Karpas-422 (cell line): ENCODE measurements around the gene KCNQ5. TPM values are rescaled to one million over a fixed set of nuclear protein-coding genes. Genes with fewer than 3 reads are reported as not detected.

ENCODE experiments used
- DNase-seq: peaks from one replicate; pipeline ENCODE4 v3.0.0-alpha.2; 2015
- H2AFZ ChIP-seq: fragments of 200-600 bp; sonication (generic); 2 replicates; pipeline ENCODE4 v1.6.1; 2014; ENCODE audit warnings: antibody characterized with exemption, low read length, mixed read lengths
- H3K27ac ChIP-seq: fragments of 200-600 bp; sonication (generic); 2 replicates; pipeline ENCODE4 v1.5.1; 2014; ENCODE audit warnings: mild to moderate bottlenecking, low read length, moderate library complexity
- H3K27me3 ChIP-seq: fragments of 200-600 bp; sonication (generic); 2 replicates; pipeline ENCODE4 v1.6.1; 2014; ENCODE audit warnings: low read length, mixed read lengths
- H3K36me3 ChIP-seq: fragments of 200-600 bp; sonication (generic); 2 replicates; pipeline ENCODE4 v1.6.1; 2014; ENCODE audit warnings: low read length, mixed read lengths; ENCODE audit not compliant: insufficient read depth
- H3K4me1 ChIP-seq: fragments of 200-600 bp; sonication (generic); 2 replicates; pipeline ENCODE4 v1.6.1; 2014; ENCODE audit warnings: mild to moderate bottlenecking, low read length, mixed read lengths
- H3K4me2 ChIP-seq: fragments of 200-600 bp; sonication (generic); 2 replicates; pipeline ENCODE4 v1.6.1; 2014; ENCODE audit warnings: low read length, low read depth, mild to moderate bottlenecking; ENCODE audit not compliant: poor library complexity, severe bottlenecking
- H3K4me3 ChIP-seq: fragments of 200-600 bp; sonication (generic); 2 replicates; pipeline ENCODE4 v1.5.1; 2014; ENCODE audit warnings: mild to moderate bottlenecking, antibody characterized with exemption, low read length, mixed read lengths
- H3K79me2 ChIP-seq: fragments of 200-600 bp; sonication (generic); 2 replicates; pipeline ENCODE4 v1.6.1; 2014; ENCODE audit warnings: mild to moderate bottlenecking, low read length, mixed read lengths
- H3K9ac ChIP-seq: fragments of 200-600 bp; sonication (generic); 2 replicates; pipeline ENCODE4 v1.6.0; 2014; ENCODE audit warnings: low read length
- H3K9me2 ChIP-seq: fragments of 200-600 bp; sonication (generic), shearing (Covaris generic); replicated peaks from 2 replicates; pipeline ENCODE4 v1.6.0; 2014; ENCODE audit warnings: mild to moderate bottlenecking, low read length, moderate library complexity; ENCODE audit not compliant: insufficient read depth
- H3K9me3 ChIP-seq: fragments of 300-700, 200-600 bp; sonication (generic); 2 replicates; pipeline ENCODE4 v1.6.1; 2014; ENCODE audit warnings: low read length, mixed read lengths
- H4K20me1 ChIP-seq: fragments of 200-600 bp; sonication (generic); 2 replicates; pipeline ENCODE4 v1.6.1; 2014; ENCODE audit warnings: mild to moderate bottlenecking, antibody characterized with exemption, low read length, low read depth; ENCODE audit not compliant: insufficient read depth
- total RNA-seq: library from RNA; depleted of rRNA; stranded (reverse); fragments of >200 nt; shearing (Covaris generic); gene quantifications from 2 replicates; pipeline ENCODE4 v1.2.3, GENCODE V29; 2014; ENCODE audit warnings: low replicate concordance

KCNQ5 gene
- total RNA-seq, 1 experiment from 2014 or later, result 50.5 TPM

DNA sequence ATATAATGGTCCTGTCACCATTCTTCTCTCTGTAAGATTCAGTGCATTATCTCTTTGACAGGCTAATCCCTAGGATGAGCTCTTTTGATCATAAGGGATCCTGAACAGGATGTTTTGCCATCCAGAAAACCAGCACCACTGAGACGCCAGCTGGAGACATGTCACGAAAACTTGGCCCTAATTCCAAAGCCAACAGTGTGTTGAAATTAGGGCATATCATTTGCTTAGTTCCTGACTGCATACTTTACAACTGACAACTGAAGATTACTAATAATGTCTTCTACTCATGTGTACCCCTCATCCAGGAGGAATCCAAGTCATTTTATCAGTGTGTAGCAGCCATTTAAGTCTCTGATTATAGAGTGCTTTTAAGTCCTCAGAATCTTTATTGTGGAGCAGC is 243.6 kb downstream of the KCNQ5 start:
- H2AFZ ChIP-seq, result no peak overlapping the region

DNA sequence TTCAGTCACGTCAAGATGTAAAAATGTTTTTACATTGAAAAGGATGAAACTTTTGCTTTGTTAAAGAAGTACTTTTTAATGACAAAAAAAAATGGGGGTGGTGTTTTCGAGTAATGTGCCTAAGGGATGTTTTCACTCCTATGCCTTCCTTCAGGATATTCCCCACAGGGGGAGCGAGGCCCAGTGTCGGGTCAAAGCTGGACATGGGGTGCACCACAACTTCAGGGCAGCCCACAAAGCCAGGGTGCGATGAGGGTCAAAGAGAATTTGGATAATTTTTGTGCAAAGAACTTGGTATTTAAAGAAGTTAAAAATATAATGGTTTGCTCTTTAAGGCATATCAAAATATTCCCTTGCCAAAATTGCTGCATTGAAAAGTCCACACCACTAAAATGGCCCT is 247.8 kb downstream of the KCNQ5 start:
- H4K20me1 ChIP-seq, result no peaks in the 10 kb centered on the region
- H2AFZ ChIP-seq, result no peak overlapping the region
- no peak overlapping the region for H3K27ac ChIP-seq
- H3K9ac ChIP-seq, result no peak overlapping the region
- H3K79me2 ChIP-seq, result peaks cover 93% of the 10 kb centered on the region
- H3K9me3 ChIP-seq, result no peaks in the 10 kb centered on the region
- no peak for DNase-seq
- H3K27me3 ChIP-seq, result no peaks in the 10 kb centered on the region
- no peaks in the 10 kb centered on the region for H3K9me2 ChIP-seq
- no peaks in the 10 kb centered on the region; the same call in 1 of the 2 replicates for H3K4me1 ChIP-seq
- no peaks in the 10 kb centered on the region for H3K36me3 ChIP-seq
- H3K4me3 ChIP-seq, result no peak overlapping the region
- no peak overlapping the region for H3K4me2 ChIP-seq

More for the DNA sequence above, 243.6 kb downstream of the KCNQ5 start:
- Histone ChIP-seq H3K27me3 (no peaks in the 10 kb centered on the region), H3K27ac (no peak overlapping the region), H3K4me2 (no peak overlapping the region), H3K4me3 (no peak overlapping the region), H3K9ac (no peak overlapping the region), H3K4me1 (peaks cover 2% of the 10 kb centered on the region; the same call in 1 of the 2 replicates), H4K20me1 (no peaks in the 10 kb centered on the region), H3K36me3 (no peaks in the 10 kb centered on the region), H3K9me3 (no peaks in the 10 kb centered on the region), H3K9me2 (no peaks in the 10 kb centered on the region), H3K79me2 (peaks cover 96% of the 10 kb centered on the region)
- no peak for DNase-seq

DNA sequence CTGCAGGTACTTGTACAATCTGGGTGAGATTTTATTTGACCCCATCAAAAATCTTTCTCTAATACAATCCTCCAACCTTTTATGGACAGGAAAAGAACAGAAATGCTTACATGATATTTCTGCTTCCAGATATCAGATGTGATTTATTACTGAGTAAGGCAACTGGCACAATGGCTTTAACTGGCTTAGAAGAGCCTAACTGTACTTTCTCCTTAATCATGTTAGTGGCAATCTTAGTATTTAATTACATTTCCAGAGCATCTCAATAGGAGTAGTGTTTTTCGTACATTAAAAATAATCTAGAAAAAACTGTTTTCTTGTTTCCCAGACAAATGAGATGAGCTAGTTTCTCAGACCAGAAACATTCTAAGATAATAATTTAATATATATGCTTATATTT is 251.6 kb downstream of the KCNQ5 start:
- Histone ChIP-seq H4K20me1 (no peaks in the 10 kb centered on the region), H3K79me2 (peaks cover 88% of the 10 kb centered on the region), H3K27me3 (no peaks in the 10 kb centered on the region), H3K9me3 (no peaks in the 10 kb centered on the region), H3K36me3 (no peaks in the 10 kb centered on the region), H3K9me2 (no peaks in the 10 kb centered on the region), H3K27ac (no peak overlapping the region), H3K9ac (no peak overlapping the region), H3K4me1 (no peaks in the 10 kb centered on the region), H3K4me2 (no peak overlapping the region), H2AFZ (no peak overlapping the region), H3K4me3 (no peak overlapping the region)
- no peak for DNase-seq

DNA sequence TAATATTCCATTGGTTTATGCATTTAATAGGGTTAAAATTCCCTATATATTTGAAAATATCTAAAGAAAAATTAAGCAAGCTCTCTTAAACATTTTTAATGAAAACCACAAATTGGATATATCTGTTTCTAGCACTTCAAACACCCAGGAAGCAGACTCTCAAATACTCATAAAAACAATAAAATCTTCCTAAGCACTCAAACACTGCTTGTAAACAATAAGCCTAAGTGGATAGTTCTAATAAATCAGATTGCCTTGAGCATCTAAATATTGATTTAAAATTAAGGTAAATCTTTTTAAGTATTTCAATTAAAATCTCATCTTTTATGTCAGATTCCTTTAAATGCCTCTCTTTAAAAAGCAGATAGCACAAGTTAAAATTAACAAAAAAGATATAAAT is 254.4 kb downstream of the KCNQ5 start:
- Histone ChIP-seq H3K9ac (no peak overlapping the region), H3K27me3 (no peaks in the 10 kb centered on the region), H2AFZ (no peak overlapping the region), H3K4me3 (no peak overlapping the region), H3K36me3 (0 out of 2 replicates have a peak, but pooled peaks cover 8% of the 10 kb centered on the region), H3K9me3 (no peaks in the 10 kb centered on the region), H3K4me1 (no peaks in the 10 kb centered on the region), H3K9me2 (no peaks in the 10 kb centered on the region), H3K79me2 (peaks cover 87% of the 10 kb centered on the region), H3K27ac (no peak overlapping the region), H4K20me1 (no peaks in the 10 kb centered on the region), H3K4me2 (no peak overlapping the region)
- DNase-seq, result no peak

DNA sequence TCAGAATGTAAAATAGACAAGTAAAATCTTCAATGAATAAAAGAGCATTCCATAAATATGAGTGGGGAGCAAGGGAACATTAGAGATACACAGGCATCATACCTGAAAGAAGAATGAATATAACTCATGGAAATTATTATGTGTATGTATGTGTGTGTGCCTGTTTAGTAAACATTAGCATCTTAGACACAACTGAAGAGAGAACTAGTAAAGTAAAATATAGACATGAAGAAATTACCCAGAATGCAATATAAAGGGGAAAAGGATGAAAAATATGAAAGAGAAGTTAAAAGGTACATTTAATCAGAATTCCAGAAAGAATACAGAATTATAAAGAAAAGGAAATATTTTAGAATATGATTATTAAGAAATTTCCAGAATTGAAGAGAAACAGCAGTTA is 264.3 kb downstream of the KCNQ5 start:
- H3K9me2 ChIP-seq, result no peaks in the 10 kb centered on the region
- DNase-seq, result no peak
- no peak overlapping the region for H2AFZ ChIP-seq

DNA sequence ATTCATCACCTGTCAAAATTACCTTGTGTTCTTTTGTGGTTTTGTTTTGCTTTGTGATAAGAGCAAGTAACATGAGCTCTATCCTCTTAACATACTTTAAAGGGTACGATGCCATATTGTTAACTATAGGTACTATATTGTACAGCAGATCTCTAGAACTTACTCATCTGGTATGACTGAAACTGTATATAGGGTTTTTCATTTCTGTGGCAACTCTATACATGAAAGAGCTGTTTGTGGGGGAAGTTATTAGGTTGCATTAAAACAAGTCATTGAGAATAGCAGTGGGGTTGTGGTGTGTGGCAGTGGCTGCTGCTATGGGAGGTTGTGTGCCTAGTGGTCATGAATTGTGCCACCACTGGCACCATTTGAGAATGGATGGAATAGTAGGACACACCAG is 268.4 kb downstream of the KCNQ5 start:
- H3K27ac ChIP-seq, result no peak overlapping the region

More for the DNA sequence above, 264.3 kb downstream of the KCNQ5 start:
- Histone ChIP-seq H3K4me2 (no peak overlapping the region), H4K20me1 (no peaks in the 10 kb centered on the region), H3K36me3 (peaks cover 11% of the 10 kb centered on the region; the same call in 1 of the 2 replicates), H3K4me1 (peaks cover 10% of the 10 kb centered on the region), H3K9me3 (peaks cover 10% of the 10 kb centered on the region; the same call in 1 of the 2 replicates), H3K79me2 (peaks cover 76% of the 10 kb centered on the region), H3K4me3 (no peak overlapping the region), H3K27me3 (no peaks in the 10 kb centered on the region), H3K9ac (no peak overlapping the region), H3K27ac (no peak overlapping the region)

DNA sequence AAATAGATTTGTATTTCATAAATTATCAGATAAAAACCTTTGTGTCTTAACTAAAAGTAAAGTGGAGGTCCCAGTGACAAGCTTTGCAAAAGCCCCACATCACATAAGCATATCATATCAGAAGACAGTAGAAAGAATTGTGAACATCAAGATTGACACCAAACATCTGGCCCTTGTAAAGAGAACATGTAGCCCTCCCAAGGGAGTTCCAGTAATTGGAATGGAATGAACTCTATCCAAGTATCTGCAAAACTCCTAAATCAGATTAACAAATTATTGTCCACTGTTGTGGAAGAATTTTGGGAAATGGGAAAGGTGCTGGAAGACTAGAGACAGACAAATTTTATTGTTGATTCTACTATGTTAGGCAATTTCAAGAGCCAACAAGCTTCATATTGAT is 268.8 kb downstream of the KCNQ5 start:
- Histone ChIP-seq H3K9me2 (no peaks in the 10 kb centered on the region), H3K4me3 (no peak overlapping the region), H3K27ac (no peak overlapping the region), H3K27me3 (no peaks in the 10 kb centered on the region), H3K4me2 (no peak overlapping the region), H3K9ac (no peak overlapping the region), H2AFZ (no peak overlapping the region), H3K4me1 (peaks cover 21% of the 10 kb centered on the region), H4K20me1 (no peaks in the 10 kb centered on the region), H3K79me2 (peaks cover 62% of the 10 kb centered on the region), H3K36me3 (peaks cover 6% of the 10 kb centered on the region; the same call in 1 of the 2 replicates), H3K9me3 (0 out of 2 replicates have a peak, but pooled peaks cover 4% of the 10 kb centered on the region)
- DNase-seq, result no peak

More for the DNA sequence above, 268.4 kb downstream of the KCNQ5 start:
- Histone ChIP-seq H3K27me3 (no peaks in the 10 kb centered on the region), H3K9me2 (no peaks in the 10 kb centered on the region), H3K36me3 (peaks cover 6% of the 10 kb centered on the region; the same call in 1 of the 2 replicates), H3K4me2 (no peak overlapping the region), H3K9ac (no peak overlapping the region), H3K9me3 (0 out of 2 replicates have a peak, but pooled peaks cover 4% of the 10 kb centered on the region), H3K4me3 (no peak overlapping the region), H3K4me1 (peaks cover 21% of the 10 kb centered on the region), H2AFZ (no peak overlapping the region), H3K79me2 (peaks cover 63% of the 10 kb centered on the region), H4K20me1 (no peaks in the 10 kb centered on the region)
- DNase-seq, result no peak

DNA sequence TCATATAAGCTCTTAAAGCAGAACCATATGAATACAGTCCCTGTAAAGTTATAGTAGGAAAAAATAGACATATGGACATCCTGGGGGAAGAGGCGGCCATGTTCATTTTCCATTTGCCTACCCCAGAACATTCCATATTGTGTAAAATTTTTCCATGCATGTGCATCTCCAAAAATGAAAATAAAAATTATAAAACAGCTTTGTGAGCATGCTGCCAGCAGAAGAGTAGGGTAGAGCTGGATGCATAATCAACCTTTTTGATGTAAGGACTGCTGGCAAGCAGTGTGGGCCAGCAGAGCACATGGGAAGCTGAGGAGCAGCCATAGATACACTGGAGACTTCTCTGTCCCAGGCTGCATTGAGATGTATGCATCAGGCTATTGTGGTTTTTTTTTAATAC is 271.0 kb downstream of the KCNQ5 start:
- H3K9me3 ChIP-seq, result 0 out of 2 replicates have a peak, but pooled peaks cover 4% of the 10 kb centered on the region
- no peak overlapping the region for H3K4me3 ChIP-seq
- no peak overlapping the region for H3K9ac ChIP-seq
- no peak overlapping the region for H3K27ac ChIP-seq
- peaks cover 67% of the 10 kb centered on the region for H3K79me2 ChIP-seq
- no peak overlapping the region for H2AFZ ChIP-seq
- H4K20me1 ChIP-seq, result no peaks in the 10 kb centered on the region
- no peaks in the 10 kb centered on the region for H3K27me3 ChIP-seq
- peaks cover 21% of the 10 kb centered on the region for H3K4me1 ChIP-seq
- no peaks in the 10 kb centered on the region for H3K9me2 ChIP-seq
- DNase-seq, result no peak
- no peak overlapping the region for H3K4me2 ChIP-seq
- peaks cover 4% of the 10 kb centered on the region; the same call in 1 of the 2 replicates for H3K36me3 ChIP-seq
